ENCODE measurements around the gene GPC5. TPM values are rescaled to one million over a fixed set of nuclear protein-coding genes. Genes with fewer than 3 reads are reported as not detected.

GPC5 gene
- total RNA-seq, 1 experiment from 2014 or later: not detected

DNA sequence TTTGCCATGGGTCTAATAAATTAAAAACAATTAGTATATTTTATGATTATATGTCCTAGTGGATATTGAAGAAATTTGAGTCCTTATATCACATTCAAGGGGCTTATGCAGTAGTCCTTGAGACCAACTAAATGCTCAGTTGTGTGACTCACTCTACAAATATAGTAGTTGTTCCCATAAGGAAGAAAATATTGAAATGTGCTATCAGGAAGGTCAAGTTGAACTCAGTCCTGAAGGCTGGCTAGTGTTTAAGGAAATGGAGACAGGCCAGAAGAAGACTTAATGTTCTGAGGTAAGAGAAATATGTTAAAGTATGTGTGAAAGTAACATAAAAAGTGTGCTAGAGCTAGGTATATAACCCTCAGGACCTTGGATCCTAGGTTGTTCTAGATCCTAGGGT lies 1062.1 kb downstream of the GPC5 start:
- Mint-ChIP-seq H3K4me3 (ENCODE audit: low read depth, unreplicated experiment) (no peak overlapping the region), H3K9me3 (ENCODE audit: low read depth, unreplicated experiment) (peaks cover 7% of the 10 kb centered on the region)
- no TSS peak for BruUV-seq (replicated peaks)

GRCh38 chr13:92461402-92461801 lies 1063.0 kb downstream of the GPC5 start:
- intact Hi-C loops (cut with micrococcal nuclease; ENCODE audit: unreplicated experiment): no loop called here
- Mint-ChIP-seq H3K9me3 (ENCODE audit: low read depth, unreplicated experiment) (peaks cover 5% of the 10 kb centered on the region), H3K4me1 (ENCODE audit: low read depth, unreplicated experiment) (no peaks in the 10 kb centered on the region), H3K4me3 (ENCODE audit: low read depth, unreplicated experiment) (no peak overlapping the region), H3K27ac (ENCODE audit: unreplicated experiment) (no peak overlapping the region), H3K36me3 (ENCODE audit: insufficient read depth, unreplicated experiment) (no peaks in the 10 kb centered on the region), H3K27me3 (ENCODE audit: unreplicated experiment) (no peaks in the 10 kb centered on the region)
- TF ChIP-seq CTCF (IDR thresholded peaks at IDR 0.05; ENCODE audit: unreplicated experiment): no peak
- BruUV-seq (replicated peaks): no TSS peak
- DNase-seq: no peak
- CTCF ChIA-PET: no interaction called here

More for the DNA sequence above, 1062.1 kb downstream of the GPC5 start:
- no peaks in the 10 kb centered on the region for H3K27me3 Mint-ChIP-seq (ENCODE audit: unreplicated experiment)
- DNase-seq: no peak
- CTCF ChIA-PET: no interaction called here
- no peak for TF ChIP-seq CTCF (IDR thresholded peaks at IDR 0.05; ENCODE audit: unreplicated experiment)
- H3K27ac Mint-ChIP-seq (ENCODE audit: unreplicated experiment): no peak overlapping the region
- H3K36me3 Mint-ChIP-seq (ENCODE audit: insufficient read depth, unreplicated experiment): no peaks in the 10 kb centered on the region
- intact Hi-C loops (cut with micrococcal nuclease; ENCODE audit: unreplicated experiment): no loop called here
- no peaks in the 10 kb centered on the region for H3K4me1 Mint-ChIP-seq (ENCODE audit: low read depth, unreplicated experiment)

DNA sequence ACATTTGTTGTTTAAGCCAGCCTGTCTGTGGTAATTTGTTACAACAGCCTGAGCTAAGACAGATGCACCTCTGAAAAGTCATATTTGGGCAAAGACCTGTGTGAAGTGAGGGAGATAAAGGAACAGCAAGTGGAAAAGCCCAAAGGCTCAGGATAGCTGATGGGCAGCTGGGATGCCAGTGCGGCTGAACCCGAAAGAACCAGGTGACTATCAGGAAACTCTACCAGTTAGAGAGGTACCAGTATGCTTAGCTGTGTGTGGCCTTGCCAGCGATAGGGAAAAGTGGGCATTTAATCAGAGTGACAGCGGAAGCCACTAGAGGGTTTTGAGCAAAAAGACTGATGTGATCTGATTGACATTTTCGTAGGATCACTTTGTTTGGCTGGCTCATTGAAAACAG lies 1063.4 kb downstream of the GPC5 start:
- intact Hi-C loops (cut with micrococcal nuclease; ENCODE audit: unreplicated experiment): no loop called here
- Mint-ChIP-seq H3K27ac (ENCODE audit: unreplicated experiment) (no peak overlapping the region), H3K4me3 (ENCODE audit: low read depth, unreplicated experiment) (no peak overlapping the region), H3K4me1 (ENCODE audit: low read depth, unreplicated experiment) (no peaks in the 10 kb centered on the region), H3K9me3 (ENCODE audit: low read depth, unreplicated experiment) (peaks cover 4% of the 10 kb centered on the region), H3K36me3 (ENCODE audit: insufficient read depth, unreplicated experiment) (no peaks in the 10 kb centered on the region), H3K27me3 (ENCODE audit: unreplicated experiment) (no peaks in the 10 kb centered on the region)
- TF ChIP-seq CTCF (IDR thresholded peaks at IDR 0.05; ENCODE audit: unreplicated experiment): no peak
- CTCF ChIA-PET: no interaction called here
- no peak for DNase-seq
- no TSS peak for BruUV-seq (replicated peaks)

- BruUV-seq (replicated peaks): no TSS peak
Measured at GRCh38 chr13:92463134-92463533, 1064.7 kb downstream of the GPC5 start.

More at GRCh38 chr13:92463134-92463533, 1064.7 kb downstream of the GPC5 start:
- Mint-ChIP-seq H3K27ac (ENCODE audit: unreplicated experiment) (no peak overlapping the region), H3K4me1 (ENCODE audit: low read depth, unreplicated experiment) (no peaks in the 10 kb centered on the region), H3K4me3 (ENCODE audit: low read depth, unreplicated experiment) (no peak overlapping the region), H3K9me3 (ENCODE audit: low read depth, unreplicated experiment) (peaks cover 3% of the 10 kb centered on the region), H3K36me3 (ENCODE audit: insufficient read depth, unreplicated experiment) (no peaks in the 10 kb centered on the region), H3K27me3 (ENCODE audit: unreplicated experiment) (no peaks in the 10 kb centered on the region)
- no peak for DNase-seq
- intact Hi-C loops (cut with micrococcal nuclease; ENCODE audit: unreplicated experiment): no loop called here
- CTCF ChIA-PET: no interaction called here
- no peak for TF ChIP-seq CTCF (IDR thresholded peaks at IDR 0.05; ENCODE audit: unreplicated experiment)
